GM19328 (cell line): Measurements from ENCODE around the gene WFDC1.

Experiments used
- ATAC-seq: cut with Tn5 transposase; IDR thresholded peaks from one replicate; pipeline ENCODE4 v1.9.1; 2021; ENCODE audit warnings: mild to moderate bottlenecking, moderate library complexity; ENCODE audit not compliant: unreplicated experiment

Gene WFDC1

GRCh38 chr16:84370723-84371552 lies 76.3 kb downstream of the WFDC1 start:
- ATAC-seq: no peak

GRCh38 chr16:84371553-84371865 lies 76.8 kb downstream of the WFDC1 start:
- ATAC-seq: no peak

- no peak for ATAC-seq
Measured at GRCh38 chr16:84373907-84374489, 79.3 kb downstream of the WFDC1 start.

- no peak for ATAC-seq
Measured at GRCh38 chr16:84378099-84378498, 83.4 kb downstream of the WFDC1 start.

GRCh38 chr16:84378567-84378966 lies 83.9 kb downstream of the WFDC1 start:
- no peak for ATAC-seq

- no peak for ATAC-seq
Measured at GRCh38 chr16:84379008-84379708, 84.5 kb downstream of the WFDC1 start.
